ENCODE results near the gene SIAH2. TPM values are rescaled to one million over a fixed set of nuclear protein-coding genes. Genes with fewer than 3 reads are reported as not detected.

The SIAH2 gene
- total RNA-seq, 1 experiment from 2014 or later, result 30.5 TPM

DNA sequence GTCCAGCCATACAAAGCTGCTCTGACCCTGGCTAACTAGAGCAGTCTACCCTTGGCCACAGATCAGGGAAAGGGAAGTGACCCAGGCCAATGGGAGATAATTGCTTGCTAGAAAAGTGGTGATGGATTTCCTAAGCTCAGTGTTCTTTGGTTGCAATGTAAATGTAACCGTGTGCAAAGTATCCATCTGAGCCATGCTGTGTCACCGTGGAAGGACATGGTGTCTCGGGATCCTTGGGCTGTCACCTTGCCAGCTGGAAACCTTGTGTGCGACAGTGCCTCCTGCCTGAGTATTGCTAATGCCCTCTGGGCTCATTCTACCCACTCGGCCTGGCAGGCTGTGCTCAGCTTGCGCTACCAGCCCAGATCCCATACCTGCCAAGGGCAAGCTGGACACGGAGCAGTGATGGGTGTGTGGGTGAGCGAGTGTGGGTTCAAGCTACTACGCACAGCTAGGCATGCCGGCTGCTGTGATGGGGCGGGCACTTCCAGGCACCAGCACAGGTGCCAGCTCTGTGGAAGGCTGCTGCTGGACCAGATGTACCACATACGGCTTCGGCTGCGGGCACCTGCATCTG lies 10.7 kb upstream of the SIAH2 start:
- no peak for DNase-seq (ENCODE audit: low read depth)

DNA sequence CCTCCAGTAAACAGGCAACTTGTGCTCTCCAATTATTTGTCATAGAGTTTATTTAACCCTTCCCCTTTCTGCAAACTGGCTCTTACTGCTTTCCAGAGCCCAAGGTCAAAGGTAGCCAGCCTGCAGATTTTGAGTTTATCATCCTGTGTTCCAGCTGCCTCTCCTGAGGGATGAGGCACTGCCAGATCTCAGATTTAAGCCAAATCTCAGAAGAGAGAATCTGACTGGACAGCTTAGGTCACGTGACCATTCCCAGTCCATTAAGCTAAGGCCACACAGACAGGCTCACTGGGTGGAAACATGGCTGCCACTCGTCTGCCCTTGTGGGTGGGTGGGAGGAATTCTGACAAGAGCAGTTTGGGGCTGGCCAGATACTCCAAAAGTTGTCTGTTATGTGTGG lies 8.6 kb upstream of the SIAH2 start:
- peak; percentile 26 for DNase-seq (ENCODE audit: low read depth)

DNA sequence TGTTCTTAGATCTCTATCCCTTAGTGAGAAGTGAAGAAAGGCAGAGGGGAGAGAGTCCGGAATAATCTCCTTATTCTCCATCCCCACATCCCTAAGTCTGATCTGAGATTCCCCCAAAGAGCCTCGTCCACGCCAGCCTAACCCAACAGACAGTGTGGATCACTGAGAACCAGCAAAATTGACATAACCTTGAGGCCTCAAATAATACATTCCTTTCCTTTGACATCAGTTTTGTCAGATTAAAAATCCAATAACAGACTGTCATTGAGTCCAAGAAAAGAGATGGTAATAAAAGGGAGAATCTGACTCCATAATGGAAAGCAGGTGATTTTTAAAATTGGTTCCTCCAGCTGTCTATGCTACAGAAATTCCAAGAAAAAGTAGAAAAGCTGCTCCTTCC lies 7.7 kb upstream of the SIAH2 start:
- DNase-seq (ENCODE audit: low read depth), result no peak

DNA sequence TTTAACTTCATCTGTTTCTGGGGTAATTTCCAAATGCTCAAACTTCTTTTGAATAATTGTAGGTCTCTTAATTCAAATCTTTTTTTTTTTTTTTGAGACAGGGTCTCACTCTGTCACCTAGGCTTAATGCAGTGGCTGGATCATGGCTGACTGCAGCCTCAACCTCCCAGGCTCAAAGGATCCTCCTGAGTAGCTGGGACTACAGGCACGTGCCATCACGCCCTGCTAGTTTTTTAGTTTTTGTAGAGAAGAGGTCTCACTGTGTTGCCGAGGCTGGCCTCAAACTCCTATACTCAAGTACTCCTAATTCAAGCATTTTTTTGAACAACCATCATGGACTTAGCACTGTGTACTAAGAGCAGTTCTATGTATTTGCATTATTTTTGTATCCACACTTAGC lies 3.8 kb upstream of the SIAH2 start:
- no peak for DNase-seq (ENCODE audit: low read depth)

DNA sequence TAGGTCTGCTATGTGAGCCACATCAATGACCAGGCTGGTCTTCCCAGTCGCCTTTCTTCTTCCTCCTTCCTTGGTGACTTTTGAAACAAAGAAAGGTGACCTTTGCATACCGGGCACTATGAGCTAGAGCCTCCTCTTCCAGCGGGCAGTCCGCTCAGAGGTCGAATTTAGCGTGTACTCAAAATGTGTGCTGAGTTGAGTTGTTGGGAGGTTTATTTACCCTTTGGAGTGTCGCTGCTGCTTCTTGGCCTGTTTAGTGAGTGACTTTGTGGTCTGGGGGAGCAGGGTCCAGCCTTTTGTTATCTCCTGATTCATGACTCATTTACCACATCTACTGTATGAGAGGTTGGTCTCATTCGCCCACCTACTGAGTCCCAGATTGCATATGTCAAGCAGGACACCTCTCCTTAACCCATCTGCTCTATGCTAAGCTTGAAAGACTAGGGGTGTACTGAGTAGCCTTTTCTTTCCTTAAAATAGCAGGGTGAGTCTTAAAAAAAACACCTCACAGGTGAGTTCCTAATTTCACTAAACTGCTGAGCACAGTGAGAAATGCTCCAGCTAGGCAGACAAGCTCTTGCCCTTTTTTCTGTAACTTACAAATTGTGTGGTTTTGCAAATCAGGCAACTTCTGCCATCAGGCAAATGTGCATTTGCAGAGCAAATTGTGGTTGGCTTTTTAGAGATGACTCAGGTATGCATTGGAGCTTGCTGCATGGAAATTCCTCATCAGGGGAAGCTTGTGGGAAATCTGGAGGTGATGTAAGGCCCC lies 3.2 kb upstream of the SIAH2 start:
- peak; percentile 83 for DNase-seq (ENCODE audit: low read depth)

DNA sequence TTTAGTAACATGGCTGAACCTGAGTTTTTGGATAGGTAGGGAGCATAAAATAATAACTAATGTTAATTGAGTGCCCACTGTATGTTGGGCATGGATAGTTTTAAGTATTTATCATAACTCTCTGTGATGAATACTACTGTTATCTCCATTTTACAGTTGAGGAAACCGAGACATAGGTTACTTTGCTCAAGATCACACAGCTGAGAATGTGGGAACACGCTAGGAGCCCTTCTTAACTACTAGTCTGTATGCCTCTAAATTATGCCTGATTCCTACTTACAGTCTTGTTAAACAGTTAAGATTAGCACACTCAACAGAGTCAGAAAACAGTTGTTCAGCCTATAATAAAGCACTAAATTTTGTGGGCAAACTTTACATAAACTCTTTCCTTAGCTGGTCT lies 2.0 kb upstream of the SIAH2 start:
- no peak for DNase-seq (ENCODE audit: low read depth)

DNA sequence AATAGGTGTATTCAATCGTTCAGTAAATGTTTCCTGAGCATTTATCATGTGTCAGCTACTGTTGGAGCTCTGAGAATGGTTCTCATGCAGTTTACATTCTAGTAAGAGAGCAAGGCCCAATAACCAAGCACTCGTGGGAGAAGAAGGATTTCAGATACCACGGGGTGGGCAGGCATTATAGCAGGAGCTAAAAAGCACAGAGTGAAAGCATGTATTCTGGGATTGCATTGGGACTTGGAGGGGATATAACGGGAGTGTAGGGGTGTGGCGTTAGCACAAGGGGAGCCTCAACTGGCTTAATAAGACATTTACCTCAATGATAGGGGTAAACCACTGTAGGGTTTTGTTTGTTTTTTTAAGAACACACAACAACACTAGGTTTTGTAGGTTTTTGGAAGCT lies 1.6 kb upstream of the SIAH2 start:
- DNase-seq (ENCODE audit: low read depth), result no peak

DNA sequence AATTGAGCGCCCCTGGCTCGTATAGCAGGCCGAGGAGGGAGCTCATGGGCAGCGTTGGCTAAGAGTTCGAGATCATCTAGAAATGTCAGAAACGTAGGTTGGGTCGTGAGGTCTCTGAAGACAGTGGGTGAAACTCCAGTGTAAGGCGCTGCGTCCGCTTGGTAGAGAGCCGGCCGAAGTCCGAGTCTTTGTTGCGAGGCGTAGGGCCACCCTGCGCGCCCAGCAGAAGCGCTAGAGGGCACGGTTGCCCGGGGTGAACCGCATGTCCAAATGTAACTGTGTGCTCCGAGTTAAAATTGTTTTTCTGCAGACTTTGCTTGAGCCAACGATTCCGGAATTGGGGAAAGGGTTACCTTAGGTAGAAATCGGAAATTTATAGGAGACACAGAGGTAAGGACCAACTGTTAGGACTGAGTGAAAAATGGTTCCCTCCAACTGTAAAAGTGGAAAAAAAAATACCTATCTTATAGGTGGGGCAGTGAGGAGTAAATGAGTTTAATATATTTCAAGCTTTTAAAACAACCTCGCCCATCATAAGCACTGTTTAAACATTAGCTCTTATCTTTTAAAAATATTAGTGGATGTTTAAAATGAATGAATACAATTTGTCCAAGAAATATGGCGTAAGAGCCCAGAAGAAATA lies 993 bp upstream of the SIAH2 start:
- DNase-seq (ENCODE audit: low read depth), result peak; percentile 77

DNA sequence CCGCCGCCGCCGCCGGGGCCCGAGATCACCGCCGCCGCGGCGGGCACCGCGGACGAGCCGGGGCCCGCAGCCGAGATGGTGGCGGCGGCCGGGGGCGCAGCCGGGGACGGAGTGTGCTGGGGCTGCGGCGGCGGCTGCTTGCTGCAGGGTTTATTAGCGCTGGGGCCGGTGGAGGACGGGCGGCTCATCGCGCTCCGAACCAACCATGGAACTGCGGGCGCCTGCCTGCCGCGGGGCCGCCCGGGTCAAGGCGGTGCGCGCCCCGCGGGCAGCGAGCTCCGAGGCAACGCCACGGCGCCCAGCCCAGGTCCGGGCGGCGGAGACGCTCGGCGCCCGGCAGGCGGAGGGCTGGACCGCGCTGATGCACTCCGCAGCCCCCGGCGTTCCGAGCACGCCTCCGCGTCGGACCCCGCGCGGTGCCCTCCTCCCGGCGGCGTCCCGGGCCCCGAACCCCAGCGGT lies 277 bp downstream of the SIAH2 start:
- DNase-seq (ENCODE audit: low read depth), result no peak

DNA sequence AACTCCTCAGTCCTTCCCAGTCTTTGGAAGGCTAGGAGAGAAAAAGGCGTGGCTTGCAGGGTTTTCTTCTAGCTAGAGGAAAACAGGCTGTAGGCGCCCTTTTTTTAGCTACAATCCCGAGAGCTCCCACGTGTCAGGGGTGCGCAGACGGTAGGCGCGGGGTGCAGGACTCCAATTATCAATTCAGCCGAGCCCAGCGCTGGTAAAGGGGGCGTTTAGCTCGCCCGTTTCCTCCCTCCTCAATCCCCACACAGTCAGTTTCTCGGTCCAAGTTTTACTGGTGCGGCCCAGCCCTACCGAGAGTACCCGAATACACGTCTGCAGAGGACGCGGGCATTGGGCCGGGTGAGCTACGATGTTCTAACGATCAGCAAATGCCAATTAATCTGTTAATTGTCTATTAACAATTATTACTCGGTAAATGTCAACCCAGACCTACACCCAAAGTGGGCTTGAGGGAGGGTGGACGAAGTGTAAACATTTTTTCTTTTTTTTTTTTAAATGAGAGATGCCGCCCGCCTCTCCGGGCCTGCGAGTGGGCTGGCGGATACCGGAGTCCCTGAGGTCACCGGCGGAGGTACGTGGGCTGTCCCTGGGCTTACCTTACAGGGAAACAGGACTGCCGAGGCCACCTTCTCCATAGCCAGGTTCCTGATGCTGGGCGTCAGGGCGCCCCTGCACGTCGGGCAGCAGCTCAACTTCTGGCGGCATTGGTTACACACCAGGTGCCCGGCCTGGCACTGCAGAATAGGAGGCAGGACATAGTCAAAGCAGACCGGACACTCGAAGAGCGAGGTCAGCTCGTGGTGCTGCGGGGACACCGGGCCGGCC lies 923 bp downstream of the SIAH2 start:
- DNase-seq (ENCODE audit: low read depth), result peak; percentile 67

DNA sequence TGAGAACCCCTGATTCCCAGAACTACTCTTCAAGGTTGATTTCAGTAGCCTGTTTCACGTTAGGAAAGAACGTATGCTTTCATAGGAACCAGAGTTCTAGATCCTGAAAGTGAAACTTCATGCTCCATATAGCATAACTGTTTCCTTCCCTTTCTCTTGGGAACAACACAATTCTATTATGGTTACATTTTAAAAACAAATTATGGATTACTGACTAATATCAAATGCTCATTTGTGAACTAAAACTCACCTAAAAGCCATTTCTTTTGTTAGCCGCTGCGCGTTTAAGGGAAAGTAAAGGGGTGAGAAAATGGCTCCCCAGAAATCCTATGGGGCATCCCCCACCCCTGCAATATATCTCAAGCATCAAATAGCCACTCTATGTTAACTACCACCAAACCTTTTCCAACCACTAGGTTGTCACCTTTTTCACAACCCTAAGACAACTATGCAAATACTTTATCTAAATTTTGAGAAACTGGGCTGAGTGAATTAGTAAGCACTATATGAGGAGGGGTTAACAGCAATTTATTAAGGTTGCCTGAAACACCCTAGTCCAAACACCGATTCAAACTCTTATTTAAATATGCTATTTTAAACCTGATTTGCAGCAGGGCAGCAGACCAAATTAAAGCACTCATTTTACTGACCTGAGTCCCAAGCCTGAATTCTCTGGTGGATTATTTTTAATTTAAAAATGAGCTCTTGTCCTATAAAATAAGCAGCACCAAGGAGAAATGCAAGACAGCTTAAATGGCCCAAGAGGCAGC lies 2.4 kb downstream of the SIAH2 start:
- no peak for DNase-seq (ENCODE audit: low read depth)

DNA sequence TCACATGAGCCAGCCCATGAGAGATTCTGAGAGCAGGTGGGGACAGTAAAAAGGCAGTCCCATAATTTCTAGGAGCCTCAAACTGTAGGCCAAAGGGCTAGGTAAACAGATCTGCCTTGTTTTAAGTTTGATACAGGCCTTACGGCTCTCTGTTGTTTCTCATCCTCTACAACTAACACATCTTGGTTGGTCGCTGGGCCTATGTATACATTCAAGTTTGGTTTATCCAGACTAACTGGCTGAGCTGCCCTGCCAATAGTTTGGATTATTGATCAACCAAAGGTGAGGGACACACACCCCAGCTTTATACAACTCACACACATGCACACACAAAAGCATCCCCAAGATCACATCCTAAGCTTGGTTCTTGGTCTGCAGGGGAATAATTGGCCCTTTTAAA lies 3.0 kb downstream of the SIAH2 start:
- DNase-seq (ENCODE audit: low read depth), result no peak

DNA sequence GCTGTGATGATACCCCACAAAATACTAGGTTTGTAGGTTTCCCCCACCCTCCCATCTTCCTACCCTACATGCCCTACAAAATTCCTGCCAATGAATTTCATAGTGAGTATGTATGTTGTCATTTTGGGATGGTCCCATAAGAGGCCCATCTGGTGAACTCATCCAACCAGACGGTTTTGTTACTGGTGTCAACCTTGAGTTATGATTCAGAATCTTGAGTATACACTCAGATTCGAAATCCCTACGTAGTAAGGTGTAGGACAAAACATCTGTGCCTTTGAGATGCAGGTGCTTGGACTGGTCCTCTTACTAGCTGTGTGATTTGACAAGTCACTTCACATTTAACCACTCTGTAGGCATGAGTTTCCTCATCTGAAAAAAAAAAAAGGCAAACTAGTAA lies 3.6 kb downstream of the SIAH2 start:
- DNase-seq (ENCODE audit: low read depth), result no peak

DNA sequence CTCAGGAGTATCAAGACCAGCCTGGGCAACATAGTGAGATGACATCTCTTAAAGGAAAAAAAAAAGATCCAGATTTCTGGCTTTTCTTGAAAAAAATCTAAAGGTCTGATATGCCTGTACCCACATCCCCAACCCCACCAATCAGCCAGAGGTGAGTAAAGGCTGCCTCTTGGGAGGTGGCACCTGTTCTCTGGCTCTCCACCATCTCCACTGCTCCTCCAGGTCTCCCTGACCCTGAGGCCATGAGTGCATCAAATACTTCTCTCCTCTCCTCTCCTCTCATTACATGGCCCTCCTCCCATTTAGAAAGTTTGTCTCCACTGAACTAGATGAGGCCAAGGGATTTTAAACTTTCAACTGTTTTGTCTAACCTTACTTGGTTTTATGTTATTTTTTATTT lies 5.2 kb downstream of the SIAH2 start:
- no peak for DNase-seq (ENCODE audit: low read depth)

DNA sequence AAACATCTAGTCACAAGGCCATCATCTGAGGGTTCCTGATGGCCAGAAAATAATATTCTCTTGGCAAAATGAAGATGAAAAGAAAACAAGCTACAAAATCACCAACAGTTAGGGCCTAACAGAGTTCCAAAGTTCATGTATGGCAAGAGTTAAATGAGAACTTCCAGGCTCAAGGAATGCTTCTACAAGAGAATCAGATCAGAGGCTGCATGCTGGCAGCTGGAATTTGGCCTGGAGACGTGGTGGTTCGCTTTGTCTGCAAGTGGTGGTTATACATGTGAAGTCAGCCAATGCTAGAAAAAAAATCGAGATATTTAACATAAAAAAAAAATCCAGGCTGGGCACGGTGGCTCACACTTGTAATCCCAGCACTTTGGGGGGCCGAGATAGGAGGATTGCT lies 5.6 kb downstream of the SIAH2 start:
- DNase-seq (ENCODE audit: low read depth), result no peak

DNA sequence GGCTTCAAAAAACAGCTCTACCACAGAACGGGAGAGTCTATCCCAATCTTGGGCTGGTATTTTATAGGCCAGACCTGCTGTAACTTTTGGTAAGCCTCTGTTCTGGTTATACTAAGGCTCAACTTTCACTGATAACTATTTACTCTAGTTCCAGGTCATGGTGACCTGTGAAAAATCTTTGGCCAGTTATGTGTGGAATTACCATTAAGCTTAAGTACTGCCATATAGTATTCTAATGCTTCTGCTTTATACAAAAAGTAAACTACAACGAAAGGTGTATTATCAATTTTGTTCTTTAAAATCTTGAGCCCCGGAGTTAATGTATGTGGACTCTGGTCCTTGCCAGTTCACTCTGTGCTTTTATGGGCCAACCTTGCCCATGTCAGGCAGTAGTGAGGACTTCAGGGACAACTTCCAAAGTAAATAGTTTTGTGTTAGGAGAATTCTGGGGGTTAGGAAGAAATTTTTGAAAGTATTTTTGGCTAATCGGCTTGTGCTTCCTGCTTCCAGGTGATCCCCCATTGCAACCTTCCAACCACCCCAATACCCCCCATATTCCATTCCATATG lies 6.4 kb downstream of the SIAH2 start:
- no peak for DNase-seq (ENCODE audit: low read depth)

DNA sequence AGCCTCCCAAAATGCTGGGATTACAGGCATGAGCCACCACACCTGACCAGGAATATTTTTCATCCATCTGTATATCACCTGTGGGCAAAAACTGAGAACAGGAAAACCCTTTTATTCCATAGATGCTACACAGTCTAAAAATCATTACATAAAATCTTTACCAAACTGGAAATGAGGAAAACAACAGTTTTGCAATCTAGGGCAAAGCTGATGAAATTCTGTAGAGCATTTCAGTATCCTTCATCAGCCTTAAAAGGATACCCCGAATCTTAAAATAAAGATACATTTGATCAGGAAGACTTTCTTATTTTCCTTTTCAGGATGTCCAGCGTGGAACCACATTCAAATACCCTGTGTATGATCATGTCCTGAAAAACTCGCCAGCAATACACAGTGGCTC lies 7.1 kb downstream of the SIAH2 start:
- no peak for DNase-seq (ENCODE audit: low read depth)

DNA sequence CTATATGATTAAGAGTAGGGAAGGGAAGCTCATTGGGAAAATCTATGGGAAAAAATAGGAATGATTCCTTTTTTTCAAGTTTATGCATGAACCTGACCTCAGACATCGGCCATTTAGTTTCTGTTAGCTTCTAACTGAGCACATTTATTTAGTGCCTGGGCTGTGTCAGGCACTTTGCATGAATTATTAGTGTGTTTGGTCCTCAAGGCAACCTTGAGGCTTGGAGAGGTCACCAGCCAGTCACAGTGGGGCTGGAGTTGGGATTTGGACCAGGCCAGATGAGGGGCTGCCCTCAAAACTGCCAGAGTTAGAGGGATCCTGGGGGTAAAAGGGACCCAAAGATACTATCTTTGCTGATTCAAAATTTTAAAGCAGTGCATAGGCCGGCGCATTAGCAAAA lies 8.1 kb downstream of the SIAH2 start:
- DNase-seq (ENCODE audit: low read depth), result no peak

DNA sequence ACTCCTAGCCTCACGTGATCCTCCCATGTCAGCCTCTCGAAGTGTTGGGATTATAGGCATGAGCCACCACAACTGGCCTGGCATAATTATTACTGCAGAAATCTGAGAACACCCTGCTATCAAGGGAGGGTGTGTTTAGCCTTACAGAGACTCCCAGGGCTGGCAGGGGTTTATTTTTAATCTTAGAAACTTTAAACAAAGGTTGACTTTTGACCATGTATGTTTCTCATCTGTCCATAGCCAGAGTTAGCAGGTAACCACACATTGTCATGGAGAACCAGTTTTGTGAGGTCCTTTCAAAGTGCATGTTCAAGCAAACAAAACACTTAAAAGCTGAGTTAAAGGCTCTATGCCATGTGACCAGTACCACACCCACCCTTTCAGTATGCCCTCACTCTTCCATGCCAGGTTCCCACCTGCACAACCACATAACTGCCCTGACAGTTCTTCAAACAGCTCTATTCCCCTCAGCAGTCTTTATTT lies 11.1 kb downstream of the SIAH2 start:
- no peak for DNase-seq (ENCODE audit: low read depth)

DNA sequence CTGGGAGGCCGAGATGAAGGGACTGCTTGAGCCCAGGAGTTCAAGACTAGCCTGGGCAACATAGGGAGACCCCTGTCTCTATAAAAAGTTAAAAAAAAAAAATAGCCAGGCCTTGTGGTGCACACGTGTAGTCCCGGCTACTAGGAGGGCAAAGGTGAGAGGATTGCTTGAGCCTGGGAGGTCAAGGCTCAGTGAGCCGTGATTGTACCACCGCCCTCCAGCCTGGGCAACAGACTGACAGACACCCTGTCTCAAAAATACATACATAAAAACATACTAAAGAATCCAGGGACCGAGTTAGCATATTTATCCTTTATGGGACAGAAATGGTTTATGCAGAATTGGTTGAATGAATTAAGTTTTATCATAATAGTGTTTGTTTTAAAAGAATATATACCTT lies 13.7 kb downstream of the SIAH2 start:
- no peak for DNase-seq (ENCODE audit: low read depth)

DNA sequence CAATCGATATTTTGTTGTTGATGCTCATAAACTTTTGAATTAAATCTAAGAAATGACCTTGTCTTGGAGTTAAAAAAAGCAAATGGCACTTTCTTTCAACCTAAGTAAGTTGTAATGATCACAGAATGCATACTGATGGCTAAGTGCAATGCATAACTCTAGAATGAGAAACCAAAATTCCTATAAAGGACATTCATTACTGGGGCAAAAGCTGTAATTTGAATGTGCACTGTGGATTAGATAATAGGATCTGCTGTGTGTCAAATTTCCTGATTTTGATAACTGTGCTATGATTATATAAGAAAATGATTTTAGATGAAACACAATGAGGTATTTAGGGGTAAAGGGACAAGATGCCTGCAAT lies 14.3 kb downstream of the SIAH2 start:
- no peak for DNase-seq (ENCODE audit: low read depth)

Measured in Daoy (cell line).